ENCODE data around the gene TCTA.

TCTA gene

GRCh38 chr3:49454898-49455681 lies 42.9 kb downstream of the TCTA start:
- FAIRE-seq (no peak), DNase-seq (ENCODE audit: extremely low spot score, insufficient read length, low read depth) (no peak)

GRCh38 chr3:49456466-49456865 lies 44.2 kb downstream of the TCTA start:
- FAIRE-seq (no peak), DNase-seq (ENCODE audit: extremely low spot score, insufficient read length, low read depth) (no peak)

DNA sequence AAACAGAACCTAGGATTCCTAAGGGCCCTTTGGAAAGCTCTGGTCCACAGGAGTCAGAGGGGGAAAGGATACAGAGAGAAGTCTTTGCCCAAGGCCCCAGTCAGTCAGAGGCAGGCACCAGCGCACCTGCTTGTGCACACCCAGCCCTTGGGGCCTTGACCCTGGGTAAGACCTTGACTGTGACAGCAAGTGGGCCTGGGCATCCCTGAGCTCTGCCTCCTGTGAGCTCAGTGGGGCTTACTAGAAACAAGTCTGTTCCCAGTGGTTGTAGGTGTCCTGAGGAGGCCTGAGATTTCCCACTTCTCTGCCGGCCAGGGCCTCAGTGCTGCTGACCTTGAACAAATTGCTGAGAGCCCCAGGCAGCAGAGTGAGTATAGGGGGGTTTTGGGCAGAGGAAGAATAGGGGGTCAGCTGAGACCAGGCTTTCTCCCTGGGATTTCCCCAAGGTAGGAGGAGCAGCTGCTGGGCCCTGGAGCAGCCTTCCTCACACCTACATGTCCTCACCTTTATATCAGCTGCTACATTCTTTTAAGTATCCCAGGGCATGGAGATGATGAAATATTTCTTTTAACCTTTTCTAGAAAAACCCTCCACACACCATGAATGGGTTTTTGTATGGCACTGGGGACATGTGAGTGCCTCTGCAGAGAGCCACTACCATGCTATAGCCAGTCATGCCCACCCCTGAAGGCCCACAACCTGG lies 48.1 kb downstream of the TCTA start:
- FAIRE-seq (no peak), DNase-seq (ENCODE audit: extremely low spot score, insufficient read length, low read depth) (no peak)

GRCh38 chr3:49460956-49461355 lies 48.7 kb downstream of the TCTA start:
- no peak for FAIRE-seq
- DNase-seq (ENCODE audit: extremely low spot score, insufficient read length, low read depth), result no peak

DNA sequence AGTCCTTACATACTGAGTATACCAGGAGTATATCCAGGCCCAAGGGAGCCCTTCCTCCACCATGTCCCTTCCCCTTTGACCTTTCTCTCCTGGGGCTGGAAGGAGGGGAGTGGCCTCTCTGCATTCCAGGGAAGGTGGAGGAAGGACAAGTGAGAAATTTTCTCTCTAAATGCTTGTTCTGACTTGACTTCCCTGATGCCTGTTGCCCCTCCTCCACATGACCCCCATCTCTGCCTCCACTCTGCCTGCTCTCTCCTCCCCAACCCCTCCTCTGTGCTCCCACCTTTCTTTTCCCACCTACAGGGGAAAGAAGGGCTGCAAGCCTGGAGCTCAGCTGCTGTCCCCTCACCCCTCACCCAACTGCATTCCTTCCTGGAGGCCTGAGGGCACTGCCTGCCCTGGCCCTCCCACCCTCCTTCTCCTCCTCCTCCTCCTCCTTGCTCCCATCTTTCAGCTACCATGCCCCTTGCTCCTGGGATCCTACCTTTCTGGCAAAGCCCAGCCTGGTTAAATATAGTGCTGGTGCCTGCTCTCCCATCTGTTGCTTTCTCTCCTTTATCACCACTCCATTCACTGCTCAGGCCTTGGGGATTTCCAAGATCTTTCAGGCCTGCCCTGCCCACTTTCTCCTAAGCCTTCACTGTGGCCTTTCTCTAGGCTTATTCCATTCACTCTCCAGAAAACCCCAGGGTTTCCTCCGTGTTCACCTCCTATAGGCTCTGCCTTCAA lies 49.4 kb downstream of the TCTA start:
- FAIRE-seq, result no peak
- no peak for DNase-seq (ENCODE audit: extremely low spot score, insufficient read length, low read depth)

- DNase-seq (ENCODE audit: extremely low spot score, insufficient read length, low read depth) (no peak), FAIRE-seq (no peak)
These were observed 50.0 kb downstream of the TCTA start for GRCh38 chr3:49462222-49462621.

GRCh38 chr3:49465270-49466034 lies 53.2 kb downstream of the TCTA start:
- DNase-seq (ENCODE audit: extremely low spot score, insufficient read length, low read depth) (no peak), FAIRE-seq (no peak)

All from GM18507 (cell line).